HG03442 (cell line): ENCODE results near the gene WFIKKN2.
A peak's percentile ranks its signal among the peaks of the same experiment; 100 is the strongest.

Source experiments
- ATAC-seq: cut with Tn5 transposase; IDR thresholded peaks from one replicate; pipeline ENCODE4 v1.9.1; 2021; ENCODE audit warnings: mild to moderate bottlenecking, moderate library complexity; ENCODE audit not compliant: unreplicated experiment

WFIKKN2 gene

GRCh38 chr17:50808413-50808812, 27.0 kb upstream of the WFIKKN2 start:
- no peak for ATAC-seq

- no peak for ATAC-seq
These were observed 26.5 kb upstream of the WFIKKN2 start for GRCh38 chr17:50808888-50809287.

DNA sequence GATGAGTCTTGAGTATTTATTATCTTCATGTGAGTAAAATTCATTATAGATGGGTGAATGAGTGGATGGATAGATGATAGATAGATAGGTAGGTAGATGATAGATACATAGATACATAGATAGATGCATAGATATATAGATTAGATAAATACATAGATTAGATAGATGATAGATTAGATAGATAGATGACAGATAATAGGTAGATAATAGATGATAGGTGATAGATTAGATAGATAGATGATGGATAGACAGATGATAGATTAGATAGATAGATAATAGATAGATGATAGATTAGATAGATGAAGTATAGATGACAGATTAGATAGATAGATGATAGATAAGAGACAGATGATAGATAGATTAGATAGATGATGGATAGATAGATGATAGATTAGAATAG, 21.8 kb upstream of the WFIKKN2 start:
- ATAC-seq = no peak

DNA sequence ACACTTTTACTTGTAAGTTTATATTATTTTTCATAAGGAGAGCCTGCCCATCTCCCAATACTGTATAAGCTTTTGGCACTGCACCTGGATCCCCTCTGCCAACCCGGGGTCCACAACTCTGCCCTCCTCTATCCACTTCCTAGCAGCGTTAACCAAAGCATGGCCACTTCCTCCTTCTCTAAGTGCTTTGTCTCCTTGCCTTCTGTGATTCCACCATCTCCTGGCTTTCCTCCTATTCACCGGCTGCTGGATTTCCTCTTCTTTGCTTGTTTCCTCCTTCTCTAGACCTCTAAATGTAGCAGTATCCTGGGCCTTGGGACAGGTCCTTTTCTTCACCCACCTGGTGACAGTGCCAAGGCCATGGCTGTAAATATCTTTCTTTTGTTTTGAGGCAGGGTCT, 20.0 kb upstream of the WFIKKN2 start:
- no peak for ATAC-seq

DNA sequence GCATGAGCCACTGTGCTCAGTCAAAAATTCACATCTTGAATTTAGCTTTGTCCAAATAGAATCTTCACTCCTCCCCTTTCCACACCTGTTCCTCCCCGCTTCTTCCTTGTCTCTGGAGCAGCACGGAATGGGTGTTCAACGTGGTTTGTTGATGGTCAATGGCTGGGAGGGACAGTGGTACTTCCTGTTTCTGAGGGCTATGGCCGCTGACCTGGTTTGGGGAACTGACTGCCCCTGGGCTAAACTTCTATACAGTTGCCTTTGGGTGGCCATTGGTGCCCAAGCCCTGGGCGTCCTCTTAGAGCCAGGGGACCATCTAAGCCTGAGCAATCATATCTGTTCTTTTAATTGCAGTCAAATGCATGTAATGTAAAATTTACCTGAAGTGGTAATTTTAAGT, 19.1 kb upstream of the WFIKKN2 start:
- no peak for ATAC-seq

DNA sequence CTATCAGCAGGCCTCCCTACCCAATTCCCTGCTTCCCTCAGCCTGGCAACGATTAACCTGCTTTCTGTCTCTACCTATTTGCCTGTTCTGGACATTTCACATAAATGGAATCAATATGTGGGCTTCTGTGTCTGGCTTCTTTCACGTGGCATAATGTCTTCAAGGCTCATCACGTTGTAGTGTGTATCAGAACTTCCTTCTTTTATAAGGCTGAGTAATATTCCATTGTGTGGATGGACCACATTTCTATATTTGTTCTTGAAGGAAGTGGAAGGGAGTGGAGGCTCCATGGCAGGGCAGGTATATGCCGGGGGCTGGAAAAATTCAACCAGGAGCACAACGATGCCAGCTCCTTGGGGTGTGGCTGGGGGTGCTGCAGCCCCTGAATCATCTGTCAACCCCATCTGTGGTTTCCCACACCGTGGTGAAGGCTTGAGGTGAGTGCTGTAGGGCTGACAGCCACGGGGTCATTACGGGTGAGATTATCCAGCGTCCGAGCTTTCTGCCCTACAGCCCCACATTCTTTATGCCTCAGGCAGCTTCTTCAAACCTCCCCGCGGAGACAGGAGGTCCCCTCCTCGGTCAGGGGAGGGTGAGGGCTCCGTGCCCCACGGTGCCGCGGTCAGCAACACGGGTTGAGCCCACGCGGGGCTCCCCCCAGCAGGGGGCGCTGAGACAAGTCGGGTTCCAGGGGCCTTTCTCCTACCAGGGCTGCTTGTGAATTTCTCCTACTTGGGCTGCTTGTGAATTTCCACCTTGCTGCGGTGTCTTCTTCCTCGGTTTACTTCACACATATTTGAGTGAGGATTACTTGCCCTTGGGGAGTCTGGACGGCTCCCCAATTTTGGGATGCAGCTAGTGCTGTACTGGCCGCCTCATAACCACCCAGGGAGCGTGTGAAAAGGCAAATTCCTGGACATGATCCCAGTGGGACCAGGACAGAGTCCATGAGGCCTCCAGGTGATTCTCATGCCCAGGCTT, 18.3 kb upstream of the WFIKKN2 start:
- no peak for ATAC-seq

DNA sequence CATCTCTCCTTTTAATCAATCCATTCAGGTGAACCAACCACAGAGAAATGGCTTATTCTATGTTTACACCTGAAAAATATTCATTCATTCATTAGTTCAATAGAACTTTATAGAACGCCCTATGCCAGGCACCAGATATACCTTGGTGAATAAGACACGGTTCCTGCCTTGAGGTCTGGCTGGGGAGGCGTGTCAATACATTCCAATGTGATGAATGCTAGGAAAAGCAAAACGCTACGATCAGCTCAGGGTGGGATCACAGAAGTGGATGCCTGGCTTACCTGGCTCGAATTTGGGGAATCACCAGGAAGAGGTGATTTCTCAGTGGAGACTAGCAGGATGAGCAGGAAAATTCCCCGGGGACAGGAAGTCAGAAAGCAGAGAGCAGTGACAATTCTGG, 17.5 kb upstream of the WFIKKN2 start:
- ATAC-seq = no peak

DNA sequence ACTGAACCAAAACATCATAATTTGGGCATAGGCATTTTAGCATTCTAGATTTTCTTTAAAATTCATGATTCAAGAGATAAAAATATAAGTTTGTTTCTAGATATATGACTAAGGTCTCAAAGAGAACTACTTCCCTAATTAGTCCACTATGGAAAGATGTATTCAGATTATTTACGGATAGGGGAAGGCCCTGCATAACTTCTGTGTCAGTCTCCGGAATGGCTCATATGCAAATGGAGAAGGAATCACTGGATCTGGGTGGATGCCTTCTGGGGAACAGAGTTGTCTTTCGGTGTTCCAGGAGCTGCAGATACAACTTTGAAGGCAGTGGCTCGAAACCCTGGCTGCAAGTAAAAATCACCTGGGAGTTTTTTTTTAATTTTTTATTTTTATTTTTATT, 17.1 kb upstream of the WFIKKN2 start:
- ATAC-seq = no peak

- no peak for ATAC-seq
These were observed 16.3 kb upstream of the WFIKKN2 start for GRCh38 chr17:50818921-50819657.

DNA sequence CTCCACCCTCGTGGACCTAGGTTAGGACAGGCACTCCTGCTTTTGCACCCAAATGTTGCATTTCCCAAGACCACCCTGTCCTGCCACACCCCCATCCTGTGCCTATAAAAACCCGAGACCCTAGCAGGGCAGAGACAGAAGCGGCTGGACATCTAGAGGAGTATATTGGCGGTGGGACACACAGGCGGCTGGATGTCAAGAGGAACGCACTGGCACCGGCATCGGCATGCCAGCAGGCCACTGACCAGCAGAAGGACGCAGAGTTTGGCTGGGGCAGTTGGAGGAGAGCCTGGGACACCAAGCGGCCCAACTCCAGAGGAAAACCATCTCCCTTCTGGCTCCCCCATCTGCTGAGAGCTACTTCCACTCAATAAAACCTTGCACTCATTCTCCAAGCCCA, 14.7 kb upstream of the WFIKKN2 start:
- no peak for ATAC-seq

DNA sequence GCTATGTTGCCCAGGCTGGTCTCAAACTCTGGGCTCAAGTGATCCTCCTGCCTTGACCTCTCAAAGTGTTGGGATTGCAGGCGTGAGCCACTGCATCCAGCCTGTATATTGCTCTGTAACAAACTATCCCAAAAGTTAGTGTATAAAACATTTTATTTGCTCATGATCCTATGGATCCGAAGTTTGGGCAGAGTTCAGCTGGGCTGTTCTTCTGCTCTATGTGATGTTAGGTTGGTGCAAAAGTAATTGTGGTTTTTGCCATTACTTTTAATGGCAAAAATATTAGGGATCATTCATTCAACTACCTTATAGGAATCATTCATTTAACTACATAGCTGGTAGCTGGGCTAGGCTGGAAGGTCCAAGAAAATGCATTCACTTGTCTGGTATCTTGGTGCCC, 12.8 kb upstream of the WFIKKN2 start:
- no peak for ATAC-seq

- no peak for ATAC-seq
These were observed 11.0 kb upstream of the WFIKKN2 start for GRCh38 chr17:50824429-50824828.

DNA sequence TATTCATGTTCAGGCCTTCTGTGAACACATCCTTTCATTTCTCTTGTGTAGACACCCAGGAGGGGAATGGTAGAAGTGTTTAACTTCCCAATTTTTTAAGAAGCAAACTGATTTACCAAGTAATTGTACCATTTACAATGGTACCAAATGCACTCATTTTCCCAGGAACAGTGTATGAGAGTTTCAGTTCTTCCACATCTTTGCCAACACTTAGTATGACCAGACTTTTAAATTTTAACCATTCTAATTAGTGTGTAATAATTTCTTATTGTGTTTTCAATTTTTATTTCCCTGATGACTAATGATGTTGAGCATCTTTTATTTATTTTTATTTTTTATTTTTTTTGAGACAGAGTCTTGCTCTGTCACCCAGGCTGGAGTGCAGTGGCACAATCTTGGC, 10.2 kb upstream of the WFIKKN2 start:
- no peak for ATAC-seq

DNA sequence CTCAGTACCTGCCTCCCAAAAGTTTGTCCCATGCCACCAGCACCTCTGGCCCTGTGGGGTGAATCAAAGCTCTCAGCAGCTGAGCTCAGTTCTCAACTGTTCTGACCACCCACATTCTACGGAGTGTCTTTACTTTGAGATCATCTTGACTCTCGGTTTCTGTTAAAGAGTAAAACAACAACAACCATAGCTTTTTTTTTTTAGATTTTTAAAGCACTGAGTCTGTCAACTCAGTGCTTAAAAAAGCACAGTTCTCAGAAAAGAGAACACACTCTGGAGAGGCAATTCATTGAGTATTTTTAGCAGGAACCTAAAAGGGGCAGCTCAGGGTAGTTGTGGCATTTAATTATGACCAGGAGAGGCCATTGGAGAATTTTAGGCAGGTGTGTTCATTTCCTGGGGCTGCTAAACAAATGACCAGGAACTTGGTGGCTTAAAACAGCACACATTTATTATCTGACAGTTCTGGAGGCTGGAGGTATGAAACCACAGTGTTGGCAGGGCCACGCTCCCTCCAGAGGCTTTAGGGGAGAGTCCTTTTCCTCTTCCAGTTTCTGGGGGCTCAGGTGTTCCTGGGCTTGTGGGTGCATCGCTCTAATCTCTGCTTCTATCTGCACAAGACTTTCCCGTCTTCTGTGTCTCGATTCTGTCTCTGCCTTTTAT, 6.7 kb upstream of the WFIKKN2 start:
- peak; percentile 72 for ATAC-seq

GRCh38 chr17:50829332-50829731, 6.1 kb upstream of the WFIKKN2 start:
- ATAC-seq = no peak

- no peak for ATAC-seq
These were observed 5.0 kb upstream of the WFIKKN2 start for GRCh38 chr17:50830352-50830751.

GRCh38 chr17:50830994-50831393, 4.4 kb upstream of the WFIKKN2 start:
- ATAC-seq = no peak

GRCh38 chr17:50831471-50831928, 3.9 kb upstream of the WFIKKN2 start:
- ATAC-seq = no peak

DNA sequence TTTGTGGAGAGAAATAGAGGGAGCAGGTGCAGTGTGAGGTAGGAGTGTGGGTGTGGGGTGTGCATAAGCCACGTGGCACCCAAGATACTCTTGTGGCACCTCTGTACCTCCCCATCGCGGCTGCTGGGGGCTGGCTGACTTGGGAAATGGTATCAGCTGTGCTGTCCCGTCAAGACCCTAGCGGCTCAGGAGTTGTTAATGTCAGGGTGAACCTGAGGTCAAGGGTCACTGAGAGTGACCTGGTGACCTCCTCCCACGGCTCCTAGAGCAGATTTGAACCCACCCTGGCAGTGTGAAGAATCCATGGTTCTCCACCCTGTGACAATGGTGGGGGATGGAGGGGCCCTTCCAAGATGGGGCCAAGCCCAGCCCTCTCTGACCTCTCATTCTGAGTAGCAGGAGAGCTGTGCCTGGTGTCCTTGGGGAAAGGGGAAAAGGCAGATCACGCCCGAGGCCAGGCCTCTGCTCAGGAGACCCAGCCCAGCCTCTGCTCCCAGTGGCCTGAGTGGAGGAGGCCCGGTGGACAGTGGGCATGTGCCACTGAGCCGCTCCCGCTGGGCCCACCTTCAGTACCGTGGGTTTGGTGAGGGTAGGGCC, 3.0 kb upstream of the WFIKKN2 start:
- no peak for ATAC-seq

DNA sequence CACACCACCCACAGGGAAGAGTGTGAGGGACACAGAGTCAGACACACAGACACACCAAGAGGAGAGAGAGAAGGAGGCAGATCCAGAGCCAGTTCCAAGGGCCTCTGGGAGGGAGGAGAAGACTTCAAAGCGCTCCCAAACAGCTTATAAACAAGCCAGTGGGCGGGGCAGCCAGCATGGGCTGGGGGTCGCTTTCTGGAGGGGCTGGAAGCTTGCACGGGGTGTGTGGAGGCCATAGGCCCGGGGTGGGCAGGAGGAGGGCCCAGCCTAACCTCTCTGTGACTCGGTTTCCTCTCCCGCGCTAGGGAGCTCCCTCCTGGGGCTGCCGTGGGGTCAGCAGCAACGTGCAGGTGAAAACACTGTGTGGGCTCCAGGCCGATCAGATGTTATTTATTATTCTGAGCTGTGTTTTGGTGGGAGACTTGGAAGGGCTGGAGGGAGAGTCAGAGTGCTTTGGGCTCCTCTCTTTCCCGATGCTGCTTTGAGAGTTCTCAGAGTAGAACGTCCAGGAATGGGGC, 2.5 kb upstream of the WFIKKN2 start:
- ATAC-seq = no peak
